Activated T-helper 17 cell treated with anti-CD3 and anti-CD28 coated beads, Interleukin-2, amount 50 U/mL, for 72 hours (primary cell): Measurements from ENCODE around the gene BCORL1. TPM values are rescaled to one million over a fixed set of nuclear protein-coding genes. Genes with fewer than 3 reads are reported as not detected.
A peak's percentile ranks its signal among the peaks of the same experiment; 100 is the strongest.

Experiments
- ATAC-seq: fragments of 150-1000 bp; cut with Tn5 transposase; replicated peaks from 2 replicates; pipeline ENCODE4 v1.10.0; 2021; ENCODE audit warnings: mild to moderate bottlenecking, moderate library complexity
- H3K27ac Mint-ChIP-seq: one replicate; pipeline ENCODE4 v1.8.0; 2022; ENCODE audit warnings: mixed read lengths
- H3K27me3 Mint-ChIP-seq: one replicate; pipeline ENCODE4 v1.8.0; 2022; ENCODE audit warnings: mixed read lengths
- H3K36me3 Mint-ChIP-seq: one replicate; pipeline ENCODE4 v1.8.0; 2022; ENCODE audit warnings: low read depth, mild to moderate bottlenecking, mixed read lengths
- H3K4me1 Mint-ChIP-seq: one replicate; pipeline ENCODE4 v1.8.0; 2022; ENCODE audit warnings: mixed read lengths
- H3K4me3 Mint-ChIP-seq: one replicate; pipeline ENCODE4 v1.8.0; 2022; ENCODE audit warnings: mild to moderate bottlenecking, mixed read lengths
- H3K9me3 Mint-ChIP-seq: one replicate; pipeline ENCODE4 v1.8.0; 2022; ENCODE audit warnings: mixed read lengths
- total RNA-seq, 2 donors: library from RNA; stranded (reverse); gene quantifications; one replicate each; pipeline ENCODE4 v1.2.3, GENCODE V29; 2022

BCORL1 gene
- total RNA-seq, 2 donors from 2014 or later, result 8.4 to 11.7 TPM

DNA sequence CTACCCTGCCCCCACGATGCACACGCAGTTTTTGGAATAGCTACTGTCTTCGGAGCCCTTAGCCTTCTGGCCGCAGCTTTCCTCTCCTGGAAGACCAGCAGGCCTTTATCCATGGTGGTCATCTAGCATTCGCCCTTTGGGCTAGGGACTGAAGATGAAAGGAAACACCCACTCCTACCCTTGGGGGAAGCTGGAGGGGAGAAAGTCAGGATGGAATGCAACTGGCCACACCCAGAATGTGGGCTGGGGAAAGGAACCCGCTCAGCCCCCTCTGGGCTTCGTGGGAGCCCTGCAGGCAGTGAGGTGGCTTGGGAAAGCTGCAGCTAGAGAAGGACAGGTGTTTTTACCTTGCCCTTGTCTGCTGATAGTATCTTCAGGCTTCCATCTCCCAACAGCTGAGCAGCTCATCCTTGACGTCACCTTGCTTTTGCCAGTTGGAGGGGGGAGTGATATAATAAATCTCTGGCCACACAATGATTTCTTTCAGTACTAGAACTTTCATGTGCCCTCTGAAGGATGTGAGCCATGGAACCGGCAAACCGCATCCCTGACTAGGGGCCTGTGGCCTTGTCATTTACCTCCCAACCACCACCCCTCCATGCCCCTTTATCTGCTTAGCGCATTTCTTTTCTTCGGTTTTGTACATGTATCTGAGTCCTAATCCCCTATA is 68.9 kb downstream of the BCORL1 start:
- no peaks in the 10 kb centered on the region for H3K9me3 Mint-ChIP-seq
- no peak overlapping the region for H3K4me3 Mint-ChIP-seq
- H3K27ac Mint-ChIP-seq, result no peak overlapping the region
- peaks cover 51% of the 10 kb centered on the region for H3K36me3 Mint-ChIP-seq
- no peak for ATAC-seq
- H3K4me1 Mint-ChIP-seq, result no peaks in the 10 kb centered on the region
- no peaks in the 10 kb centered on the region for H3K27me3 Mint-ChIP-seq

DNA sequence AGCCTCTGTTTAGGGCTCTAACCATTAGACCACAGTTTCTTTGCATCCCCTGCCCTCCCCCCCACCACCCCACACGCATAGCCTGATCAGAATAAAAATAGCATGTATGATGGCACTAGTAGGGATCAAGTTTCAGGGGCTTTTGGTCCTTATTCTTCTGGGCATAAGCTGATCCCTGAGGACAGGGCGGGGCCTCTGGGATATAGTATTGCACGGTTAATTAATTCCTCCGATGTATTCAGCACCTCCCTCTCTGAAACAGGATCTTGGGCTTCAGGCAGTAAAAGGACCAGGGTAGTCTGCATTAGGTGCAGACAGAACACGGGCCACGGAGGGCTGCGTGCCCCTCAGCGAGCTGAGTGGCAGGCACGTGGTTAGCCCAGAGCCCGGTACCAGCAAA is 70.8 kb downstream of the BCORL1 start:
- no peaks in the 10 kb centered on the region for H3K4me1 Mint-ChIP-seq
- H3K4me3 Mint-ChIP-seq, result no peak overlapping the region
- H3K27me3 Mint-ChIP-seq, result no peaks in the 10 kb centered on the region
- no peak for ATAC-seq
- H3K9me3 Mint-ChIP-seq, result no peaks in the 10 kb centered on the region
- no peak overlapping the region for H3K27ac Mint-ChIP-seq
- H3K36me3 Mint-ChIP-seq, result peaks cover 42% of the 10 kb centered on the region

DNA sequence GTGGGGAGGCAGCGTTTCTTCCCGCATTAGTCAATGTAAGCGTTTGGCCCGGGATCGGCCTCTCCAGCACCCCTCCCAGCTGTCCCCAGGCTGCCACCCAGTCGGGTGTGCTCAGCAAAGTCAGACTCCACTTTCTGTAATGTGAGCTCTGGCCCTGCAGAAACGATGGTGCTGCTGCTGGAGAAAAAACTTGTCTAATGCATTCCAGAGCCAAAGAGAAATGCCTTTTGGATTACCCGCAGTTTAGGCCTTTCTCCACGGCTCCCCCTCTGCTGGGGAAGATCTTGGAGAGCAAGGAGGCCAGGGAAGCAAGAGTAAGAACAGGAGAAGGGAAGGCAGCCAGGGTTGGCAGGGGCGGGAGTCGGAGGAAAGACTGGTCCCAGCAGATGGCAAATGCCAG is 72.7 kb downstream of the BCORL1 start:
- H3K27me3 Mint-ChIP-seq, result no peaks in the 10 kb centered on the region
- peaks cover 42% of the 10 kb centered on the region for H3K36me3 Mint-ChIP-seq
- no peak for ATAC-seq
- H3K4me3 Mint-ChIP-seq, result no peak overlapping the region
- no peak overlapping the region for H3K27ac Mint-ChIP-seq
- H3K4me1 Mint-ChIP-seq, result no peaks in the 10 kb centered on the region
- no peaks in the 10 kb centered on the region for H3K9me3 Mint-ChIP-seq

DNA sequence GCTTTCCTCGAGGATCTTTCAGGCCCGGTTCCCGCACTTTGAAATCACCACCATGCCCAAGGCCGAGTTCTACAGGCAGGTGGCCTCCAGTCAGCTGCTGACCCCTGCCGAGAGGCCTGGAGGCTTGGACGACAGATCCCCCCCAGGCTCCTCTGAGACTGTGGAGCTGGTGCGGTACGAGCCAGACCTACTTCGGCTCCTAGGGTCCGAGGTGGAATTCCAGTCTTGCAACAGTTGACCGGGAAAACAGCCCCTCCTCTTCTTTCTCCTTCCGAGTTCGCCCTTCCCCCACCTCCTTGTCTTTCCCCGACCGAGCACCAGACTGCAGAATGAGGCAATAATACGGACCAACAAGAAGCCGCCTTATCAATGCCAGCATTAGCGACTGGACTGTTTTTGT is 73.5 kb downstream of the BCORL1 start:
- Mint-ChIP-seq H3K4me1 (no peaks in the 10 kb centered on the region), H3K27ac (no peak overlapping the region), H3K4me3 (no peak overlapping the region), H3K9me3 (no peaks in the 10 kb centered on the region), H3K36me3 (peaks cover 36% of the 10 kb centered on the region), H3K27me3 (no peaks in the 10 kb centered on the region)
- no peak for ATAC-seq

DNA sequence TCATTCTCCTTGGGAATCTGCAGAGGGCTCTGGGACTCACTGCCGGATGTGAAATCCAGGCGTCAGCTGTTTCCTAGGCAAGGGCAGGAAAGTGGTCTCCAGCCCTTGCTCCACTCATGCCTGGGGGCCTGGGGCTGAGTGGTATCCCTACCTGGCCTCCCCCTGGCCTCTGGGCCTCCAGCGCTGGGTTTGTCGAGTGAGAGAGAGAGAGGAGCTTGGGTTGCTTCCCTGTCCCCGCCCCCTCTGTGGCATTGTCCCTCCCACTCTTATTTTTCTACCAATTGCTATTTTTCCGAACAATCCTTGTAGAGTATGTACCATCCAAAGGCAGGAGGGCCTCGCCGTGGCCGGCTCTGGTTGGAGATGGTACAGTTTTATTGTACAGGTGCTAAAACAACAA is 74.8 kb downstream of the BCORL1 start:
- no peak overlapping the region for H3K27ac Mint-ChIP-seq
- no peaks in the 10 kb centered on the region for H3K4me1 Mint-ChIP-seq
- no peak for ATAC-seq
- H3K4me3 Mint-ChIP-seq, result no peak overlapping the region
- H3K9me3 Mint-ChIP-seq, result no peaks in the 10 kb centered on the region
- peaks cover 26% of the 10 kb centered on the region for H3K36me3 Mint-ChIP-seq
- H3K27me3 Mint-ChIP-seq, result no peaks in the 10 kb centered on the region

DNA sequence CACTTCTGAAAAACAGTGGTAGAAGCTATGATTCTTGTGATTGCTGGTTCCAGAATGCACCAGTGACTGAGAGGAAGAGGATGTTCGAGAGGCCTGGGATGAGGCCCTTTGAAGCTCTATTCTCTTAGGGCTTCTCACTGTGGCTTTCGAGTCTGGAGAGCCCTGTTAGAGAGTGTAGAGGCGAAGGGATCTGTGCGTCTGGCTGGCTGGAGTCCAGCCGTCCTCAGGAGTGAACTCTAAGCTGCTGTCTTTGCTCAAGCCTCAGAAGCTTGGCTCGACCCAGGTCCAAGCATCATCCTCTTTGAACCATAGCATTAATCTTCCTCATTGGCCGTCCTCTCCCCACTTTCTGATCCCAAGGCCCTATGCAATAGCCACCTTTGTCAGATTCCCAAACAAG is 76.2 kb downstream of the BCORL1 start:
- H3K36me3 Mint-ChIP-seq, result peaks cover 17% of the 10 kb centered on the region
- ATAC-seq, result no peak
- no peaks in the 10 kb centered on the region for H3K27me3 Mint-ChIP-seq
- no peaks in the 10 kb centered on the region for H3K4me1 Mint-ChIP-seq
- H3K9me3 Mint-ChIP-seq, result no peaks in the 10 kb centered on the region
- peak overlapping the region; percentile 55 for H3K4me3 Mint-ChIP-seq
- no peak overlapping the region for H3K27ac Mint-ChIP-seq

DNA sequence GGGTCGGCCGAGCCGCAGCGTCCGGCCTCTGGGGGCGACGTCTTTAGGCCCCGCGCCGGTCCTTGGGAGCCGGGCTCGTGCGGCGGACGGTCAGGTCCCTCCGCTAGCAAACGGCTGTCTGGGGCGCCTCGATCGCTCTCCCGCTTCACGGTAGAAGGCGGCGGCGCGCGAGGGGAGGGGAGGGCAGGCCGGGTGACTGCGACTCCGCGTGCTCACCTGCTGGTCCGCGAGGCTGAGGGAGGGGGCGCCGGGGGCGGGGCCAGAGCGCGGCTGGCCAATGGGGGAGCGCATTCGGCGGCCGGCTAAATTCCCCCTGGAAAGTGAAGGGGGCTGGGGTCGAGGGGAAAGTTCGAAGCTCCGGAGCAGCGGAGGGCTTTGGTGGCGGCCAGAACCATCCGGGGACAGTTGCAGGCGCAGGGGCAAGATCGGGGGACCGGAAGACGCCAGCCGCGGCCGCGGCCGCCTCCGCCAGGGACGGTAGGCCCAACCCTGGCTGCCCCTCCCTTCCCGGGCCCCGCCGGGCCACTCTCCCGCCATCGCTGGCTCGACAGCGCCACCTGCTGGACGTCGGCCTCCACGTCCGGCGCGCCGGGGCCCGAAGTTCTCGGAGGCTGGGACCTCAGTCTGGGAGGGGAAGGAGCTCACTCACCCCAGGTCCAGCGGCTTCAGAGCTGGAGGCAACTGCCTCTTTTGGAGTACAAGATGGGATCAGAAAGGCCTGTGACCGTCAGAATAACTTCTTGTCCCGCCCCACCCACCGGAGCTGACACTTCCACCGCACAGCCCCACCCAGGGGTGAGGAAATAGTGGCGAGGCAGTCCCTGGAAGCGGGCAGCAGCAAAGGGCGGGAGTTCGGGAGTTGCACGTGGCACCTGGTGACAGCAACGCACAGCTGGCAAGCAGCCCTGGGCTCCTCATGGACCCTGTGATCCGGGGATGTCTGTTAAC is 78.0 kb downstream of the BCORL1 start:
- ATAC-seq, result peak; percentile 94
- Mint-ChIP-seq H3K27ac (no peak overlapping the region), H3K36me3 (peaks cover 15% of the 10 kb centered on the region), H3K4me3 (peak overlapping the region; percentile 55), H3K4me1 (no peaks in the 10 kb centered on the region), H3K9me3 (no peaks in the 10 kb centered on the region), H3K27me3 (no peaks in the 10 kb centered on the region)

DNA sequence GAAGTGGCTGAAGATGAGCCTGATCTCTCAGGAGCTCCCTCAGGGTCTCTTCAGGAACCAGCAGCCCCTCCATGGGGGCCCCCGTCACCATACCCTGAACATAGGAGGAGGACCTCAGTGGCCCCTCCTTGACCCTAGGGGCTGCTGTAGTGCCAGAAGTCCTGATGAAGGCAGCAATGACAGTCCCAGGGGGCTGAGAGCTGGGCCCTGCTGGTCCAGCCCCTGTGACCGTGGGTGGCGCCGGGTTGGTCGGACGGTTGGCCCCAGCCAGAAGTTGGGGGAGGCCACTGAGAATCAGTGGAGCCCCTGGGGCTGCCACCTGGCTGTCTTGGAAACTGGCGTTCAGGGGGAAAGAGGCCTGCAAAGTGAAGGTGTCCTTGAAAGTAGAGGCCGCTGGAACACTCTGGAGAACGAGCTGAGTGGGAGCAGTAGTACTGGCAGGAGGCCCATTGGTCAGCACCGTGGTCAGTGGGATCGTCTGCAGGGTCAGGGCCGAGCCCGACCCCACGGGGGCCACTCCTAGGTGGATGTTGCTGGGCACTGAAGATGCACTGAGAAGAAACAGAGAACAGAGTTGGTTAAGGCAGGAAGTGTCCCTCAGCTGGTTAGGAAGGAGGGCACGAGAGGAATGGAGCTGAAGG is 84.7 kb downstream of the BCORL1 start:
- H3K27me3 Mint-ChIP-seq, result no peaks in the 10 kb centered on the region
- H3K4me1 Mint-ChIP-seq, result no peaks in the 10 kb centered on the region
- H3K27ac Mint-ChIP-seq, result no peak overlapping the region
- ATAC-seq, result no peak
- H3K36me3 Mint-ChIP-seq, result peaks cover 53% of the 10 kb centered on the region
- no peaks in the 10 kb centered on the region for H3K9me3 Mint-ChIP-seq
- no peak overlapping the region for H3K4me3 Mint-ChIP-seq

DNA sequence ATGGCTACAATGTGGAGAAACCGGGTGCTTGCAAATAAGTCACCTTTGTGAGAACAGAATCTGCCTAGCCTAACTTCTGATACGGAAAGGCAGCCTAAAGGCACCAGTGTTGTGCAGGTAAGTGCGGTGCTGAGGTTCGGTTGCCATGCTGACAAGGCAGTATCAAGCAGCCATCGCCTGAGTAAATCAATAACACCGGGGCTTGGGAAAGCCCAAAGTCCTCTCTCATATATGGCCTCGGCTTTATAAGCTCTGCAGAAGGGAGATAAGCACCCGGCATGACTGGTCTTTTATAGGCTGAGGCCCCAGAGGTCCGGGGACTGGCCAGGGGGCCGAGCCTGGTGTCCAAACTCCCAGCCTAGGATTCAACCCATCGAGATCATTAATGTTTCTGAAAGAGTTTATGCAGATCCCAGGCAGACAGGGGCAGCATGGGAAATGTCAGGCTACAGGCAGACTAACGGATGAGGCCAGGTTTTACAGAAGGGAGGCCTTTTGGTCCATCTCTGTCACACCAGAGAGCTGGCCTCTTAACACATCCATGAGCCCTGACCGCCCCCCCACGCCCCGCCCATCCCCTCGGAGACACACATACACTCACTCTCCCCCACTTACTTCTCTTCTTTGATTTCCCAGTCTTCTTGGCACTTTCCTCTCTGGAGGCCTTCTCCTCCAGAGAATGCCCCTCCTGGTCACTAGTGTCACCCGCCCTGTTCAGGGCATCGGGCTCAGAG is 89.3 kb downstream of the BCORL1 start:
- no peaks in the 10 kb centered on the region for H3K27me3 Mint-ChIP-seq
- H3K36me3 Mint-ChIP-seq, result peaks cover 66% of the 10 kb centered on the region
- H3K4me3 Mint-ChIP-seq, result no peak overlapping the region
- no peak overlapping the region for H3K27ac Mint-ChIP-seq
- H3K9me3 Mint-ChIP-seq, result no peaks in the 10 kb centered on the region
- H3K4me1 Mint-ChIP-seq, result no peaks in the 10 kb centered on the region
- no peak for ATAC-seq

DNA sequence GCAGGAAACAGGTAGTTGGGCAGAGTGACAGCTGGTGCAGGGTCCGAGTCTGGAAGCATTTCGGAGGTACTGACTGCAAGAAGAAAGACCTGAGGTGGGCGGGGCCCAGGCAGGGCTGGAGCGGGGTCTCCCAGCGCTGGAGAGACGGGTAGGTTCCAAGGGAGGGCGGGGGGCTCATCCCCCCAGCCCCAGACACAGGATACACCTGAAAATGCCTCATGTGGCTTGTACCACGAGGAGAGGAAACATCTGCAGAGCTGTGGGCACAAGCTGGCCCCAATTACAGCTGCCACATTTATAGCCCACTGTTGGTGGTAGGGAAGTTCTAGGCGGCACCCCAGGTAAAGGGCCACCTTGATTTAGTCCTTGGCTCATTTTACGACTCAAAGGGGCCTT is 89.9 kb downstream of the BCORL1 start:
- no peaks in the 10 kb centered on the region for H3K9me3 Mint-ChIP-seq
- no peak for ATAC-seq
- no peaks in the 10 kb centered on the region for H3K4me1 Mint-ChIP-seq
- no peak overlapping the region for H3K27ac Mint-ChIP-seq
- H3K4me3 Mint-ChIP-seq, result no peak overlapping the region
- H3K27me3 Mint-ChIP-seq, result no peaks in the 10 kb centered on the region
- peaks cover 63% of the 10 kb centered on the region for H3K36me3 Mint-ChIP-seq

DNA sequence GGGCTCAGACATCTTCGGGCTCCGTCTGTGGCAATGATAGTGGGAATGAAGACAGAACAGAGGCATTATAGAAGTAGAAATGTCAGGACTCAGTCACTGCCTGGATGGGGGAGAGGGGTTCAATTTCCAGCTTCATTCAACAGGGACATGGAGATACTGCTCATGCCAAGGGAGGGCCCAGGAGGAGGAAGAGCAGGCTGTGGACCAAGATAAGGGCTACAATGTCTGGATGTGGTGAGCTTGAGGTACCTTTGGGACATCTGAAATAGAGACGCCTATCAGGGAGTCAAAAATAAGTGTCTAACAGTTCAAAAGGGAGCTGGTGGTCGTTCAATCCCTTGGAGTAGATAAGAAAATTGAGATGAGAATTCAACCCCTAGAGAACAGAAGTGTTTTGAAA is 93.3 kb downstream of the BCORL1 start:
- H3K27me3 Mint-ChIP-seq, result no peaks in the 10 kb centered on the region
- H3K36me3 Mint-ChIP-seq, result peaks cover 54% of the 10 kb centered on the region
- no peak for ATAC-seq
- no peak overlapping the region for H3K4me3 Mint-ChIP-seq
- peaks cover 5% of the 10 kb centered on the region for H3K4me1 Mint-ChIP-seq
- H3K9me3 Mint-ChIP-seq, result no peaks in the 10 kb centered on the region
- no peak overlapping the region for H3K27ac Mint-ChIP-seq

DNA sequence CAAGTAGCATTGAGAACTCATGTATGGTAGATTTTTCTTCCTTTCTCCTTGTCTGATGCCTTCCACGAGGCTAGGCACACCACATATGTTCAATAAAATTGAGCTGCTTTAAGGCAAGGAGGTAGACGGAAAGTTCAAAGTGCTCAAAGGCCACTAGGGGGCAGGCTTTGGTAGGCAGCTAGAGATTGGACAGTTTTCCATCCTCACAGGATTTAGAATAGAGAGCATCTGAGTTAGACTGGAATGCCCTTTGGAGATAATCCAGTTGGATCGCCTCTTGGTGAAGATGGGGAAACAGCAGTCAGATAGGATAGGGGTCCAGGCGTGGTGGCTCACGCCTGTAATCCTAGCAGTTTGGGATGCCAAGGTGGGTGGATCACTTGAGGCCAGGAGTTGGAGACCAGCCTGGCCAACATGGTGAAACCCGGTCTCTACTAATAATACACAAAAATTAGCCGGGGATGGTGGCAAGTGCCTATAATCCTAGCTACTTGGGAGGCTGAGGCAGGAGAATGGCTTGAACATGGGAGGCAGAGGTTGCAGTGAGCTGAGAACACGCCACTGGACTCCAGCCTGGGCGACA is 97.5 kb downstream of the BCORL1 start:
- ATAC-seq, result no peak
- Mint-ChIP-seq H3K9me3 (no peaks in the 10 kb centered on the region), H3K27ac (peak overlapping the region; percentile 78), H3K4me3 (no peak overlapping the region), H3K27me3 (no peaks in the 10 kb centered on the region), H3K4me1 (peaks cover 21% of the 10 kb centered on the region), H3K36me3 (peaks cover 26% of the 10 kb centered on the region)

DNA sequence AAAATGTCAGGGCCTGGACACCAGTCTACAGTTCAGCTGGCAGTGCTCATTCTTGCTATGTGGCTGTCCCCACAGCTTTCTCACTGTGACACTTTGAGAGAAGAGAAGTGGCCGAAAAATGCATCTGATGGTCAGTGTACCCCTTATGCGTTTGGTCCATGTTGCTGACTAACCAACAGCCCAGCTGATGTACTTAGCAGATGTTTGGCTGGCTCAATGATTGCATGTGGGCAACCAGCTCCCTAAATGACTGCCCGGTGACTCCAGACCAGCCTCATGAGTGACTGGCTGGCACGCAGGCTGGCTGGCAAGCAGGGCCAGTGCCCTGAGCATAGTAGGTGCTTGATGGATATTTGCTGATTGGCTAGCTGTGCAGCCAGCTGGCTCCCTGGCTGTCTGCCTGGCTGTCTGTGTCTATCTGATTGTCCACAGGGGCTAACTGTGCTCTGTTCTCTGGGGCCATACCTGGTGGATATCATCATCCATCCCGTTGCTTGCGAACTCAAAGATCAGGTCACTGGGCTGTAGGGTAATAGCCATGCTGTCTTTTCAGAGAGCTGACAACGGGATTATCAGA is 98.4 kb downstream of the BCORL1 start:
- ATAC-seq, result no peak
- Mint-ChIP-seq H3K27me3 (no peaks in the 10 kb centered on the region), H3K4me3 (peak overlapping the region; percentile 74), H3K4me1 (peaks cover 21% of the 10 kb centered on the region), H3K27ac (peak overlapping the region; percentile 79), H3K9me3 (no peaks in the 10 kb centered on the region), H3K36me3 (peaks cover 21% of the 10 kb centered on the region)
